PC-3 (cell line): ENCODE results near the gene TFDP2. TPM values are rescaled to one million over a fixed set of nuclear protein-coding genes. Genes with fewer than 3 reads are reported as not detected.
"Not testable (repeated sequence)": the region's sequence is repeated elsewhere in the genome, so short reads cannot be mapped to it uniquely, and the experiment has no call there.

Experiments used
- ATAC-seq: fragments of 200-7000 bp; cut with Tn5 transposase; 2 replicates; pipeline ENCODE4 v1.9.1; 2020; ENCODE audit warnings: mild to moderate bottlenecking, moderate library complexity
- BruUV-seq: library from RNA; stranded (reverse); fragments of 400-500 nt; replicated peaks from 2 replicates; lab custom pipeline; 2021; lab: Mats Ljungman, UMichigan
- CTCF ChIA-PET: fragments of 300-600 bp; sonication (Branson Sonifier 250); formaldehyde crosslinking; loops from one replicate; lab custom pipeline; 2022; ENCODE audit warnings: antibody characterized with exemption; lab: Charles Lee
- POLR2A ChIA-PET: fragments of 300-600 bp; sonication (Branson Sonifier 250); formaldehyde crosslinking; loops from one replicate; lab custom pipeline; 2022; ENCODE audit warnings: antibody characterized with exemption; ENCODE audit not compliant: unreplicated experiment; lab: Charles Lee
- DNase-seq: peaks from one replicate; pipeline ENCODE4 v3.0.0-alpha.2; 2015
- H2AFZ ChIP-seq: fragments of 300-600 bp; sonication (generic); 2 replicates; pipeline ENCODE4 v1.6.0; 2016; ENCODE audit warnings: antibody characterized with exemption, low read length
- H3F3A ChIP-seq: fragments of 300-600 bp; sonication (generic); one replicate; pipeline ENCODE4 v1.6.0; 2017; ENCODE audit warnings: antibody characterized with exemption, low read length, control low read depth, mild to moderate bottlenecking; ENCODE audit not compliant: unreplicated experiment
- H3K27ac ChIP-seq: fragments of 300-600 bp; sonication (generic); 2 replicates; pipeline ENCODE4 v1.5.1; 2016; ENCODE audit warnings: mild to moderate bottlenecking, low read length
- H3K27me3 ChIP-seq: fragments of 300-600 bp; sonication (generic); 2 replicates; pipeline ENCODE4 v1.6.1; 2016; ENCODE audit warnings: low read length, mixed read lengths
- H3K36me3 ChIP-seq: fragments of 300-600 bp; sonication (generic); 2 replicates; pipeline ENCODE4 v1.6.1; 2016; ENCODE audit warnings: low read depth, mixed run types, low read length, mixed read lengths
- H3K4me1 ChIP-seq: fragments of 300-600 bp; sonication (generic); 2 replicates; pipeline ENCODE4 v1.5.1; 2016; ENCODE audit warnings: low read length; ENCODE audit not compliant: insufficient read depth
- H3K4me2 ChIP-seq: fragments of 300-600 bp; sonication (generic); 2 replicates; pipeline ENCODE4 v1.6.0; 2016; ENCODE audit warnings: low read length
- H3K4me3 ChIP-seq: fragments of 300-600 bp; sonication (generic); 2 replicates; pipeline ENCODE4 v1.5.1; 2016; ENCODE audit warnings: mild to moderate bottlenecking, low read length, mixed read lengths
- H3K79me2 ChIP-seq: fragments of 300-600 bp; sonication (generic); 2 replicates; pipeline ENCODE4 v1.6.1; 2017; ENCODE audit warnings: low read length, mixed read lengths
- H3K9ac ChIP-seq: fragments of 300-600 bp; sonication (generic); 2 replicates; pipeline ENCODE4 v1.6.0; 2016; ENCODE audit warnings: mild to moderate bottlenecking, low read length
- H3K9me2 ChIP-seq: fragments of 300-600 bp; sonication (generic); replicated peaks from 2 replicates; pipeline ENCODE4 v1.6.1; 2016; ENCODE audit warnings: mixed run types, low read length, mixed read lengths
- H3K9me3 ChIP-seq: fragments of 300-600 bp; sonication (generic); 2 replicates; pipeline ENCODE4 v1.6.1; 2016; ENCODE audit warnings: low read length, mixed read lengths
- H4K20me1 ChIP-seq: fragments of 300-600 bp; sonication (generic); 2 replicates; pipeline ENCODE4 v1.6.1; 2016; ENCODE audit warnings: low read length, mixed read lengths
- CTCF ChIP-seq: fragments of 300-600 bp; sonication (generic); conservative IDR thresholded peaks from 2 replicates; pipeline ENCODE4 v1.5.1; 2017; ENCODE audit warnings: antibody characterized with exemption, low read depth, mild to moderate bottlenecking, low read length
- EZH2 ChIP-seq: fragments of 300-600 bp; sonication (generic); IDR thresholded peaks from one replicate; pipeline ENCODE4 v1.6.1; 2017; ENCODE audit warnings: antibody characterized with exemption, mild to moderate bottlenecking, low read length; ENCODE audit not compliant: unreplicated experiment
- EZH2phosphoT487 ChIP-seq: fragments of 300-600 bp; sonication (generic); IDR thresholded peaks from 2 replicates; pipeline ENCODE4 v1.6.1; 2018; ENCODE audit warnings: mild to moderate bottlenecking, antibody characterized with exemption, low read length, borderline replicate concordance
- intact Hi-C: fragments of 100-400 bp; cut with micrococcal nuclease; formaldehyde crosslinking; loops from 2 replicates; pipeline ENCODE4 v1.9.0; 2023
- total RNA-seq: library from RNA; depleted of rRNA; stranded (reverse); fragments of >200 nt; gene quantifications from 2 replicates; pipeline ENCODE4 v1.2.3, GENCODE V29; 2014

TFDP2 gene
- total RNA-seq, 1 experiment from 2014 or later: 37.9 TPM

- CTCF ChIA-PET: no interaction called here
- peaks cover 2% of the 10 kb centered on the region; the same call in 1 of the 2 replicates for H3K36me3 ChIP-seq
These were observed 235.0 kb downstream of the TFDP2 start for GRCh38 chr3:141914311-141914710.

GRCh38 chr3:141913150-141913811, 236.1 kb downstream of the TFDP2 start:
- DNase-seq (peak; percentile 71), ATAC-seq (peak; percentile 70)
- peaks cover 2% of the 10 kb centered on the region; the same call in 1 of the 2 replicates for H3K36me3 ChIP-seq
- intact Hi-C loops: loop anchor here (1.0 to 10.0 kb wide), 4 partner anchors 36 to 336 kb away; partner anchors contain the start of genes ATP1B3 and RNF7
- no peaks in the 10 kb centered on the region for H4K20me1 ChIP-seq
- BruUV-seq: no TSS peak
- H2AFZ ChIP-seq: no peak overlapping the region
- no peak overlapping the region for H3K4me3 ChIP-seq
- no peaks in the 10 kb centered on the region for H3F3A ChIP-seq
- ChIA-PET CTCF (interaction anchor here (0.6 to 1.1 kb wide), 2 partner anchors 36 to 335 kb away, joined by 3 to 7 read pairs; partner anchors contain the start of gene ATP1B3), POLR2A (no interaction called here)
- no peak overlapping the region for H3K4me2 ChIP-seq
- H3K4me1 ChIP-seq: no peaks in the 10 kb centered on the region
- no peaks in the 10 kb centered on the region for H3K79me2 ChIP-seq
- no peaks in the 10 kb centered on the region for H3K9me2 ChIP-seq
- TF ChIP-seq CTCF (peak; percentile 75), EZH2 (no peak)
- H3K9ac ChIP-seq: no peak overlapping the region
- H3K9me3 ChIP-seq: no peaks in the 10 kb centered on the region
- no peak overlapping the region for H3K27ac ChIP-seq
- H3K27me3 ChIP-seq: no peaks in the 10 kb centered on the region

More at GRCh38 chr3:141914311-141914710, 235.0 kb downstream of the TFDP2 start:
- TF ChIP-seq CTCF (no peak), EZH2 (no peak), EZH2phosphoT487 (no peak)
- Histone ChIP-seq H2AFZ (no peak overlapping the region), H3K9me3 (no peaks in the 10 kb centered on the region), H3K27ac (no peak overlapping the region), H3K4me2 (no peak overlapping the region), H3K79me2 (no peaks in the 10 kb centered on the region), H4K20me1 (no peaks in the 10 kb centered on the region), H3K27me3 (no peaks in the 10 kb centered on the region), H3F3A (no peaks in the 10 kb centered on the region), H3K4me3 (no peak overlapping the region), H3K4me1 (no peaks in the 10 kb centered on the region), H3K9me2 (no peaks in the 10 kb centered on the region), H3K9ac (no peak overlapping the region)
- DNase-seq (no peak), ATAC-seq (no peak)
- intact Hi-C loops: loop anchor here (5.0 to 10.0 kb wide), 3 partner anchors 37 to 337 kb away; partner anchors contain the start of gene ATP1B3
- POLR2A ChIA-PET: no interaction called here
- BruUV-seq: no TSS peak

- POLR2A ChIA-PET, H3K27ac ChIP-seq, H3K79me2 ChIP-seq, H3K4me3 ChIP-seq, DNase-seq, H3F3A ChIP-seq, H3K9ac ChIP-seq, H3K4me2 ChIP-seq, H4K20me1 ChIP-seq, H3K9me3 ChIP-seq, H3K36me3 ChIP-seq, ATAC-seq, H2AFZ ChIP-seq, H3K4me1 ChIP-seq, CTCF ChIA-PET, BruUV-seq, H3K9me2 ChIP-seq, H3K27me3 ChIP-seq: not testable (repeated sequence)
- intact Hi-C loops: loop anchor here (5.0 to 10.0 kb wide), 3 partner anchors 33 to 333 kb away; partner anchors contain the start of gene ATP1B3
These were observed 239.4 kb downstream of the TFDP2 start for GRCh38 chr3:141909986-141910385.
